Measurements from ENCODE around the gene UBA3.

Gene UBA3

DNA sequence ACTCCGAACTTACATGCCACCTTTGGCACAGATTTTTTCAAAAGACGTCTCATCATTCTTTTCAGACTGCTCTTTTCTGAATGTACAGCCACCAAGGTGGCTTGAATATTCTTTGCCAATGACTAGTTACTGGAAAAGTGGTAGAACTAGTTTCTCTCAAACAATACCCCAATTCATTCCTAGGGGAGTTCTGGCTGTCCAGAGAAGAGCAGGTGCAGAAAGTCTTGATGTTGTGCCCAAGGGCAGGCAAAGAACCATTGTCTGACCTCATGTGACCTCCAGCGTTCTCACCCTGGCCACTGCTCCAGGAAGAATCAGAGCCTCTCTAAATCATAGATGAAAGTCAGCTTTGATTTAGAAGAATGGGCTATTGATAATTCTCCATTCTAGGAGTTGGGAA lies 36.7 kb upstream of the UBA3 start:
- no peak overlapping the region for H3K4me3 ChIP-seq (ENCODE audit: low read depth in 1 of 2, low read length in 2 of 2)
- H3K4me1 ChIP-seq (ENCODE audit: control insufficient read depth in 1 of 2, insufficient read depth in 2 of 2, low read length in 2 of 2) = peaks cover 0 to 5% of the 10 kb centered on the region in 2 donors
- H3K27me3 ChIP-seq (ENCODE audit: low read depth, low read length) = no peaks in the 10 kb centered on the region
- H3K36me3 ChIP-seq (ENCODE audit: control insufficient read depth in 1 of 2, insufficient read depth in 2 of 2, low read length in 2 of 2) = no peaks in the 10 kb centered on the region
- no peak overlapping the region for H3K27ac ChIP-seq (ENCODE audit: low read length)
- H3K9me3 ChIP-seq (ENCODE audit: control insufficient read depth in 1 of 2, low read length in 2 of 2) = no peaks in the 10 kb centered on the region

DNA sequence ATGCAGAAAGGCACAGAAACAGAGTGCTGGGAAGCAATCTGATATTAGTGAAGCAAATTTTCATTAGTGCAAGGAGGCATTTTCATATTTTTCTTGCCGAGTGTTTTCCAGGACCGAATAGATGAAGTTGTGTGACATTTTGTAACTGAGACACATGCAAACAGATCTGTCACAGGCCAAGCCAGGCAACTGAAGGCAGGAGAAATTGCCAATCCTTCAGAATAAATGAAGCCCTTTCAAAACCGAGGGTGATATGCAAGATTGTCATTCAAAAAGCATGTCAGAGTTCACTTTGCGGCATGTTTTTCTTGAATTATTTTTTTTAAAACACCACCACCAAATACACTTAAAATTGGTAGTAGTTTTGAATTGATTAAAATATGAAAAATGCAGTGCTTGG lies 36.0 kb upstream of the UBA3 start:
- H3K27ac ChIP-seq (ENCODE audit: low read length) = no peak overlapping the region
- H3K27me3 ChIP-seq (ENCODE audit: low read depth, low read length) = no peaks in the 10 kb centered on the region
- H3K36me3 ChIP-seq (ENCODE audit: control insufficient read depth in 1 of 2, insufficient read depth in 2 of 2, low read length in 2 of 2) = no peaks in the 10 kb centered on the region
- no peak overlapping the region for H3K4me3 ChIP-seq (ENCODE audit: low read depth in 1 of 2, low read length in 2 of 2)
- no peaks in the 10 kb centered on the region for H3K9me3 ChIP-seq (ENCODE audit: control insufficient read depth in 1 of 2, low read length in 2 of 2)
- H3K4me1 ChIP-seq (ENCODE audit: control insufficient read depth in 1 of 2, insufficient read depth in 2 of 2, low read length in 2 of 2) = no peaks in the 10 kb centered on the region

DNA sequence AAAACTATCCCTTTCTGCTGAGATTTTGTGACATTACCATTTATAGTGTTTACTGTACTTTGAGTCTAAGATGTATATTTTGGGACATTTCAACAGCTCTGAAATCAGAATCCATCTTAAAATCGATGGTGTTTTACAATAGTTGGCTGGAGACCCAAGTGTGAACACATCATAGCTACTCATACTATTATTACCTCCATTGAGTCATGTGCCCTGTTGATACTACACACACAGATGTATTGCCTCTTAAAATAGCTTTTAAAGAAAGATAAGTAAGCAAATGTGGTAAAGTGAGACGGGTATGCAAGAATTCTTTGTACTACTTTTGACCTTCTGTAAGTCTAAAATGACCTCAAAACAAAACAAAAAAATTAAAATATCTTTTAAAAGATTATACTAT lies 35.6 kb upstream of the UBA3 start:
- H3K9me3 ChIP-seq (ENCODE audit: control insufficient read depth in 1 of 2, low read length in 2 of 2) = no peaks in the 10 kb centered on the region
- no peak overlapping the region for H3K4me3 ChIP-seq (ENCODE audit: low read depth in 1 of 2, low read length in 2 of 2)

DNA sequence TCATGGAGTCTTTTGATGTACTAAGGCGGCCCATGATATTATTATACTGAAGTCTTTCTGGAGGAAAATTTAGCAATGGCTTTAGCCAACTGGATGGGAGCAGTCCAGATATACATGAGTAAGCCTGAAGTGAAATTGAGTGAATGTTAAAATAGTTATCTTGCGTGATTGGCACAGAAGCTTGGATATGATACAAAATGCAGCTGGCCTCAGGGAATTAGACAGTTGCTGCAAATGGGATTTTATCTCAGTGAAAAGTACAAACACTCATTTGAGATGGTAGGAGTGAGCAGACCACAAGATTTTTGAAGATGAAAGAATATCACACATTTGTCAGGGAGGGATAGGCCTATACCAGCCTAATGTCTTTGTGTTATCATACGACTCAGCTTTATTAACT lies 33.4 kb upstream of the UBA3 start:
- no peak overlapping the region for H3K4me3 ChIP-seq (ENCODE audit: low read depth in 1 of 2, low read length in 2 of 2)
- H3K4me1 ChIP-seq (ENCODE audit: control insufficient read depth in 1 of 2, insufficient read depth in 2 of 2, low read length in 2 of 2) = no peaks in the 10 kb centered on the region
- no peaks in the 10 kb centered on the region for H3K27me3 ChIP-seq (ENCODE audit: low read depth, low read length)
- no peak overlapping the region for H3K27ac ChIP-seq (ENCODE audit: low read length)
- H3K36me3 ChIP-seq (ENCODE audit: control insufficient read depth in 1 of 2, insufficient read depth in 2 of 2, low read length in 2 of 2) = no peaks in the 10 kb centered on the region
- H3K9me3 ChIP-seq (ENCODE audit: control insufficient read depth in 1 of 2, low read length in 2 of 2) = no peaks in the 10 kb centered on the region

More for the DNA sequence above, 35.6 kb upstream of the UBA3 start:
- no peaks in the 10 kb centered on the region for H3K4me1 ChIP-seq (ENCODE audit: control insufficient read depth in 1 of 2, insufficient read depth in 2 of 2, low read length in 2 of 2)
- H3K27ac ChIP-seq (ENCODE audit: low read length) = no peak overlapping the region
- no peaks in the 10 kb centered on the region for H3K27me3 ChIP-seq (ENCODE audit: low read depth, low read length)
- no peaks in the 10 kb centered on the region for H3K36me3 ChIP-seq (ENCODE audit: control insufficient read depth in 1 of 2, insufficient read depth in 2 of 2, low read length in 2 of 2)

DNA sequence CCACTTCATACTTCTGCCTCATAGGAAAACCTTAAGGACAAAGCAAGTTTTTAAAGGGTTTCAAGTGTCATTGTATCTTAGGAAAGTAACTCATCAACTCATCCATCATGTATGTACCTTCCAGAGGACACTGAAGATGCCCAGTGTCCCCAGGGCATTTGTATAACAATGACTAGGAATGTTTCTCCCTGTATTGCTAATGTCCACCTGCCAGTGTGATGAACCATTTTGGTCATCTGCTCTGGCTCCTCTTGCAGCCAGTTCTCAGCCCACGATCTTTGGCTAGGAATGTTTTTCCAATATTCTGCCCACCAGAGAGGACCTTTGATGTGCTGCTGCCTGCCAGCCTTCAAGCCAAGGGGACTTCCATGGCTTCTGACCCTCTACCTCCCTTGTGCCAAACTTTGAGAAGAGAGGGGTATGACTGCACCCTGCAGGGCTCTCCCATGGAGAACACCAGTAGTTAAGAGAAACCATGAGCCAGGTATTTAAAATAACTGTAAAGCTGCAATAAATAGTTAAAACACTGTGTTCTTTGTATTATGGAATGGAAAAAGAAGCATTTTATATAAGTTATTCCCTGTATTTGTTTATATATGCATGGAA lies 30.9 kb upstream of the UBA3 start:
- H3K9me3 ChIP-seq (ENCODE audit: control insufficient read depth in 1 of 2, low read length in 2 of 2) = no peaks in the 10 kb centered on the region

DNA sequence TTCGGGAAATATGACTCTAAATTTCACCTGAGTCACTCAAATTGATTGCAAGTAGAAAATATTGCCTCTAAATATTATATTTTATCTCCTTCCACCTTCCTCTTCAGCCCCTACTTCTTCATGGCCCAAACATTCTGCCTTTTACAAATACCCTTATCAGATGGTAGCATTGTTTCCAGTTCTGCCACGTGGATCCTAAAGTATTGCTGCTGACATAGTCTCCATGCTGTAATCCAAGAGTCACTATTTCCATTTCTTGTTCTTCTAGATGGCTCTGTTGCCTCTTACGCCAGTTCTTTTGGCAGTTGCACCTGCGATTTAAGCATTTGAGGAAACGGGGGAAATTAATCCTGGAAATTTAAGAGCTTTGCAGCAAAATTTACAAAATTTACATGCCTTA lies 28.6 kb upstream of the UBA3 start:
- Histone ChIP-seq H3K4me3 (ENCODE audit: low read depth in 1 of 2, low read length in 2 of 2) (no peak overlapping the region), H3K4me1 (ENCODE audit: control insufficient read depth in 1 of 2, insufficient read depth in 2 of 2, low read length in 2 of 2) (peaks cover 4 to 12% of the 10 kb centered on the region in 2 donors), H3K27ac (ENCODE audit: low read length) (no peak overlapping the region), H3K9me3 (ENCODE audit: control insufficient read depth in 1 of 2, low read length in 2 of 2) (no peaks in the 10 kb centered on the region), H3K27me3 (ENCODE audit: low read depth, low read length) (no peaks in the 10 kb centered on the region), H3K36me3 (ENCODE audit: control insufficient read depth in 1 of 2, insufficient read depth in 2 of 2, low read length in 2 of 2) (peaks cover 9 to 18% of the 10 kb centered on the region in 2 donors)

More for the DNA sequence above, 30.9 kb upstream of the UBA3 start:
- H3K27me3 ChIP-seq (ENCODE audit: low read depth, low read length) = no peaks in the 10 kb centered on the region
- H3K36me3 ChIP-seq (ENCODE audit: control insufficient read depth in 1 of 2, insufficient read depth in 2 of 2, low read length in 2 of 2) = peaks cover 0 to 3% of the 10 kb centered on the region in 2 donors
- H3K4me1 ChIP-seq (ENCODE audit: control insufficient read depth in 1 of 2, insufficient read depth in 2 of 2, low read length in 2 of 2) = peaks cover 2 to 5% of the 10 kb centered on the region in 2 donors
- H3K4me3 ChIP-seq (ENCODE audit: low read depth in 1 of 2, low read length in 2 of 2) = no peak overlapping the region
- no peak overlapping the region for H3K27ac ChIP-seq (ENCODE audit: low read length)

DNA sequence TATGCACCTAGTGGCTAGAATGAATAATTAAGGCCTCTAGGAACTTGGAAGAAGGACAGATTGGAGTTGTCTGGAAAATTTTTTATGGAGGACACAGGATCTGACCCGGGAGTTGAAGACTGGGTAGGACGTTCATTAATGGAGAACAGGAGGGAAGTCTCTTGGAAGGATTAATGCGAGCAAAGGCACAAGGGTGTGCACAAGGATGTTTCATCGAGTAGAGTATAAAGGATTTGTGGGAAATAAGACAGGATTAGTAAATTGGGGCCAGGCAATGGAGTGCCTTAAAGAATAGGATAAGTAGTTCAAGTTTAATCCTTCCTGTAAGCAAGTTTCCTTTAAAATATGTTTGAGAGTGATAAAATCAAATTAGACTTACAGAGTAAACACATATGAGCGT lies 27.7 kb upstream of the UBA3 start:
- Histone ChIP-seq H3K27me3 (ENCODE audit: low read depth, low read length) (no peaks in the 10 kb centered on the region), H3K9me3 (ENCODE audit: control insufficient read depth in 1 of 2, low read length in 2 of 2) (no peaks in the 10 kb centered on the region), H3K27ac (ENCODE audit: low read length) (no peak overlapping the region), H3K4me3 (ENCODE audit: low read depth in 1 of 2, low read length in 2 of 2) (no peak overlapping the region), H3K4me1 (ENCODE audit: control insufficient read depth in 1 of 2, insufficient read depth in 2 of 2, low read length in 2 of 2) (peaks cover 4 to 12% of the 10 kb centered on the region in 2 donors), H3K36me3 (ENCODE audit: control insufficient read depth in 1 of 2, insufficient read depth in 2 of 2, low read length in 2 of 2) (peaks cover 18 to 26% of the 10 kb centered on the region in 2 donors)

DNA sequence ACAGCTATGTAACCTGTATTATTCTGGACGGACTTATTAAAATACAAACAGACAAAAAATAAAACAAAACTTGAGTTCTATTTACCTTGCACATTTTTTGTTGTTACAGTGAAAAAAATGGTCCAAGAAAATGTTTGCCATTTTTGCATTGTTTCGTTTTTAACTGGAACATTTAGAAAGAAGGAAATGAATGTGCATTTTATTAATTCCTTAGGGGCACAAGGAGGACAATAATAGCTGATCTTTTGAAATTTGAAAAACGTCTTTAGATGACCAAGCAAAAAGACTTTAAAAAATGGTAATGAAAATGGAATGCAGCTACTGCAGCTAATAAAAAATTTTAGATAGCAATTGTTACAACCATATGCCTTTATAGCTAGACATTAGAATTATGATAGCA lies 25.2 kb upstream of the UBA3 start:
- H3K27me3 ChIP-seq (ENCODE audit: low read depth, low read length) = no peaks in the 10 kb centered on the region
- H3K9me3 ChIP-seq (ENCODE audit: control insufficient read depth in 1 of 2, low read length in 2 of 2) = no peaks in the 10 kb centered on the region
- peaks cover 4 to 12% of the 10 kb centered on the region in 2 donors for H3K4me1 ChIP-seq (ENCODE audit: control insufficient read depth in 1 of 2, insufficient read depth in 2 of 2, low read length in 2 of 2)
- H3K4me3 ChIP-seq (ENCODE audit: low read depth in 1 of 2, low read length in 2 of 2) = no peak overlapping the region
- H3K36me3 ChIP-seq (ENCODE audit: control insufficient read depth in 1 of 2, insufficient read depth in 2 of 2, low read length in 2 of 2) = peaks cover 26 to 38% of the 10 kb centered on the region in 2 donors
- no peak overlapping the region for H3K27ac ChIP-seq (ENCODE audit: low read length)

DNA sequence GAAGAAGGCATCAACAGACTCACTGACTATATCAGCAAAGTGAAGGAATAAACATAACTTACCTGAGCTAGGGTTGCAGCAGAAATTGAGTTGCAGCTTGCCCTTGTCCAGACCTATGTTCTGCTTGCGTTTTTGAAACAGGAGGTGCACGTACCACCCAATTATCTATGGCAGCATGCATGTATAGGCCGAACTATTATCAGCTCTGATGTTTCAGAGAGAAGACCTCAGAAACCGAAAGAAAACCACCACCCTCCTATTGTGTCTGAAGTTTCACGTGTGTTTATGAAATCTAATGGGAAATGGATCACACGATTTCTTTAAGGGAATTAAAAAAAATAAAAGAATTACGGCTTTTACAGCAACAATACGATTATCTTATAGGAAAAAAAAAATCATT lies 24.4 kb upstream of the UBA3 start:
- H3K36me3 ChIP-seq (ENCODE audit: control insufficient read depth in 1 of 2, insufficient read depth in 2 of 2, low read length in 2 of 2) = peaks cover 26 to 38% of the 10 kb centered on the region in 2 donors
- H3K27ac ChIP-seq (ENCODE audit: low read length) = no peak overlapping the region
- no peaks in the 10 kb centered on the region for H3K27me3 ChIP-seq (ENCODE audit: low read depth, low read length)
- no peak overlapping the region for H3K4me3 ChIP-seq (ENCODE audit: low read depth in 1 of 2, low read length in 2 of 2)
- no peaks in the 10 kb centered on the region for H3K9me3 ChIP-seq (ENCODE audit: control insufficient read depth in 1 of 2, low read length in 2 of 2)
- peaks cover 4 to 12% of the 10 kb centered on the region in 2 donors for H3K4me1 ChIP-seq (ENCODE audit: control insufficient read depth in 1 of 2, insufficient read depth in 2 of 2, low read length in 2 of 2)

DNA sequence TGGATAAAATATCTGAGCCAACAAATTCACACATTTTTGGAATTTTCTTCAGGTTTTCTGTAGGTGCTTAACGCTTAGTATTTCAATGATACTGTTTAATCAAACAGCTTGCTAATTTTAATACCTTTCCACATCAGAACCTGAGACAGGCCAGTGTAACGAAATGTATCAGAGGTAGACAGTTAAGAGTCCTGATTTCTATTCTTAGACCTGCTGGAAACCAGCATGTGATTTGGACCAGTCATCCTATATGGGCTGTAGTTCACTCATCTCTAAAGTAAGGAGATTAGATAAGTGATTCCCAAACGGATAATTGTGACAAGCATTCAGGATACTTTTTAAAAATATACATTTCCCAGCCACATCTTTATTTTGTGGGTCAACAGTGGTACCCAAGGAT lies 23.0 kb upstream of the UBA3 start:
- H3K4me1 ChIP-seq (ENCODE audit: control insufficient read depth in 1 of 2, insufficient read depth in 2 of 2, low read length in 2 of 2) = peaks cover 4 to 12% of the 10 kb centered on the region in 2 donors
- no peaks in the 10 kb centered on the region for H3K9me3 ChIP-seq (ENCODE audit: control insufficient read depth in 1 of 2, low read length in 2 of 2)
- no peaks in the 10 kb centered on the region for H3K27me3 ChIP-seq (ENCODE audit: low read depth, low read length)
- no peak overlapping the region for H3K27ac ChIP-seq (ENCODE audit: low read length)
- H3K4me3 ChIP-seq (ENCODE audit: low read depth in 1 of 2, low read length in 2 of 2) = no peak overlapping the region
- peaks cover 26 to 38% of the 10 kb centered on the region in 2 donors for H3K36me3 ChIP-seq (ENCODE audit: control insufficient read depth in 1 of 2, insufficient read depth in 2 of 2, low read length in 2 of 2)

DNA sequence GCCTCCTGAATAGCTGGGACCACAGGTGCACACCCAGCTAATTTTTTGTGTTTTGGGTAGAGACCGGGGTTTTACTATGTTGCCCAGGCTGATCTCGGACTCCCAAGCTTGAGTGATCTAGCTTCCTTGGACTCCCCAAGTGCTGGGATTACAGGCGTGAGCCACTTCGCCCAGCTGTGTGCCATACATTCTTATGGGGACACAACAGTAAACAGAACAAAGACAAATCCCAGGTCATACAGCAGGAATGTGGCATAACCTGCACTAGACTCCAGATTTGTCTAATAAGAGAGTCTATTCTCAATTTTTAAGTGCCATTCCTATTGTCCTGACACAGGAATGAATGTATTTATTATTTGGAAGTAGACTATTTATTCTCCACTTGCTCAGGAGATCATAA lies 22.2 kb upstream of the UBA3 start:
- no peak overlapping the region for H3K27ac ChIP-seq (ENCODE audit: low read length)
- H3K4me3 ChIP-seq (ENCODE audit: low read depth in 1 of 2, low read length in 2 of 2) = no peak overlapping the region
- H3K36me3 ChIP-seq (ENCODE audit: control insufficient read depth in 1 of 2, insufficient read depth in 2 of 2, low read length in 2 of 2) = peaks cover 26 to 38% of the 10 kb centered on the region in 2 donors

DNA sequence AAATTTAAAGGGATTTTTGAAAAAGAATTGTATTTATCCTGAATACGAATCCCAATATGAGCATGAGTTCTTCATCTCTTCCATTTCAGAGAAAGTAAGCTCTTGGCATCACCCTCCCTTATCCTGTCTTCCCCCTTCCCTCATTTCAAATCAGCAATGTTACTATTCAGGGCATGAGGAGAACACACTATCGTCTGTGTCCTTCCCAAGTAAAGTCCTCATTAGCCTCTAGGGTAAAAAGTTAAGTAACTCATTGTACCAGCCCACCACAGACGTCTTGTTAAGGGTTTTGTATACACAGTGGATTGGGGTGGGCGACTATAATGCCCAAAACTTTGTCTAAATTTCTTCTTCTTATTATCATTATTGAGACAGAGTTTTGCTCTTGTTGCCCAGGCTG lies 19.4 kb upstream of the UBA3 start:
- Histone ChIP-seq H3K27ac (ENCODE audit: low read length) (no peak overlapping the region), H3K36me3 (ENCODE audit: control insufficient read depth in 1 of 2, insufficient read depth in 2 of 2, low read length in 2 of 2) (peaks cover 28 to 30% of the 10 kb centered on the region in 2 donors), H3K4me1 (ENCODE audit: control insufficient read depth in 1 of 2, insufficient read depth in 2 of 2, low read length in 2 of 2) (peaks cover 5 to 21% of the 10 kb centered on the region in 2 donors), H3K4me3 (ENCODE audit: low read depth in 1 of 2, low read length in 2 of 2) (no peak overlapping the region), H3K27me3 (ENCODE audit: low read depth, low read length) (no peaks in the 10 kb centered on the region), H3K9me3 (ENCODE audit: control insufficient read depth in 1 of 2, low read length in 2 of 2) (no peaks in the 10 kb centered on the region)

More for the DNA sequence above, 22.2 kb upstream of the UBA3 start:
- Histone ChIP-seq H3K9me3 (ENCODE audit: control insufficient read depth in 1 of 2, low read length in 2 of 2) (no peaks in the 10 kb centered on the region), H3K4me1 (ENCODE audit: control insufficient read depth in 1 of 2, insufficient read depth in 2 of 2, low read length in 2 of 2) (peaks cover 4 to 16% of the 10 kb centered on the region in 2 donors), H3K27me3 (ENCODE audit: low read depth, low read length) (no peaks in the 10 kb centered on the region)
